Fibroblast of lung (primary cell): ENCODE measurements around the gene MMP11. TPM values are rescaled to one million over a fixed set of nuclear protein-coding genes. Genes with fewer than 3 reads are reported as not detected.

Source experiments
- DNase-seq, 2 donors: peaks; one replicate each; pipeline versions ENCODE4 v3.0.0 to v3.0.0-alpha.2; 2010; ENCODE audit warnings: low read depth in 2 of 2
- H2AFZ ChIP-seq: 2 replicates; pipeline ENCODE4 v1.5.1; 2012; ENCODE audit warnings: low read length, control low read depth, inconsistent platforms
- H3K27ac ChIP-seq: 2 replicates; pipeline ENCODE4 v1.5.1; 2011; ENCODE audit warnings: low read length, control low read depth; ENCODE audit not compliant: insufficient read depth
- H3K27me3 ChIP-seq: 2 replicates; pipeline ENCODE4 v1.5.1; 2011; ENCODE audit warnings: mild to moderate bottlenecking, low read length; ENCODE audit not compliant: control insufficient read depth, insufficient read depth
- H3K36me3 ChIP-seq: 2 replicates; pipeline ENCODE4 v1.5.1; 2011; ENCODE audit warnings: low read length; ENCODE audit not compliant: control insufficient read depth, insufficient read depth
- H3K4me1 ChIP-seq: 2 replicates; pipeline ENCODE4 v1.5.1; 2011; ENCODE audit warnings: low read length; ENCODE audit not compliant: control insufficient read depth, insufficient read depth; ENCODE audit errors: extremely low read depth
- H3K4me2 ChIP-seq: 2 replicates; pipeline ENCODE4 v1.5.1; 2011; ENCODE audit warnings: low read length, control low read depth; ENCODE audit not compliant: insufficient read depth; ENCODE audit errors: extremely low read depth
- H3K4me3 ChIP-seq, 4 experiments: fragments of 200-600 bp in 1 of 4; sonication (generic) in 1 of 4; replicated peaks in 1 of 4; 2 replicates each; pipeline ENCODE4 v1.5.1; 2011 to 2016; ENCODE audit warnings: low read length in 4 of 4, low read depth in 3 of 4, mild to moderate bottlenecking in 3 of 4, control low read depth in 2 of 4, inconsistent platforms in 1 of 4, mixed read lengths in 1 of 4; ENCODE audit not compliant: insufficient read depth in 1 of 4; ENCODE audit errors: control extremely low read depth in 1 of 4
- H3K79me2 ChIP-seq: 2 replicates; pipeline ENCODE4 v1.5.1; 2012; ENCODE audit warnings: mild to moderate bottlenecking, low read length, inconsistent platforms; ENCODE audit not compliant: control insufficient read depth, insufficient read depth
- H3K9ac ChIP-seq: 2 replicates; pipeline ENCODE4 v1.5.1; 2011; ENCODE audit warnings: mild to moderate bottlenecking, low read length, control low read depth; ENCODE audit not compliant: insufficient read depth
- H3K9me3 ChIP-seq: 2 replicates; pipeline ENCODE4 v1.5.1; 2012; ENCODE audit warnings: low read depth, low read length; ENCODE audit not compliant: control insufficient read depth, insufficient read depth
- H4K20me1 ChIP-seq: 2 replicates; pipeline ENCODE4 v1.5.1; 2011; ENCODE audit warnings: low read length; ENCODE audit not compliant: control insufficient read depth, insufficient read depth; ENCODE audit errors: extremely low read depth
- CTCF ChIP-seq, 2 donors: IDR thresholded peaks in 1 of 2; conservative IDR thresholded peaks in 1 of 2; 1 replicate in 1 of 2; 2 replicates in 1 of 2; pipeline ENCODE4 v1.5.1; 2011 to 2012; ENCODE audit warnings: low read length in 2 of 2, control low read depth in 1 of 2, inconsistent platforms in 1 of 2, low read depth in 1 of 2, mild to moderate bottlenecking in 1 of 2
- EZH2 ChIP-seq: IDR thresholded peaks from 2 replicates; pipeline ENCODE4 v1.5.1; 2012; ENCODE audit warnings: low read length, control low read depth, mild to moderate bottlenecking; ENCODE audit errors: missing control alignments
- polyA plus RNA-seq, 2 donors: library from polyadenylated mRNA; depleted of rRNA in 1 of 2; stranded (reverse) in 1 of 2; unstranded in 1 of 2; fragments of >200 nt; gene quantifications; 2 replicates each; pipeline ENCODE4 v1.2.1, GENCODE V29; 2011 to 2012; ENCODE audit warnings: missing spikeins in 1 of 2
- total RNA-seq: library from RNA; depleted of rRNA; stranded (reverse); fragments of >200 nt; gene quantifications from 2 replicates; pipeline ENCODE4 v1.2.1, GENCODE V29; 2014

Gene MMP11
- total and polyA plus RNA-seq, 2 donors (not counting 1 experiment from before 2014, with no cell fraction given), result 4.5 to 8.8 TPM

GRCh38 chr22:23825246-23825905, 52.7 kb downstream of the MMP11 start:
- peaks cover 4% of the 10 kb centered on the region for H3K4me1 ChIP-seq
- H3K4me3 ChIP-seq, result no peak overlapping the region
- no peaks in the 10 kb centered on the region for H3K79me2 ChIP-seq
- H3K27me3 ChIP-seq, result no peaks in the 10 kb centered on the region
- H2AFZ ChIP-seq, result no peak overlapping the region
- peaks cover 28% of the 10 kb centered on the region for H3K36me3 ChIP-seq
- no peak overlapping the region for H3K9ac ChIP-seq
- no peak for DNase-seq
- H4K20me1 ChIP-seq, result no peaks in the 10 kb centered on the region
- TF ChIP-seq CTCF (conservative IDR thresholded peaks at IDR 0.05 in 1 of 2, IDR thresholded peaks at IDR 0.05 in 1 of 2; ENCODE audit: low read depth in 1 of 2, low read length in 2 of 2) (no peak), EZH2 (no peak)
- H3K9me3 ChIP-seq, result no peaks in the 10 kb centered on the region
- H3K27ac ChIP-seq, result peak overlapping the region; percentile 40
- H3K4me2 ChIP-seq, result no peak overlapping the region

DNA sequence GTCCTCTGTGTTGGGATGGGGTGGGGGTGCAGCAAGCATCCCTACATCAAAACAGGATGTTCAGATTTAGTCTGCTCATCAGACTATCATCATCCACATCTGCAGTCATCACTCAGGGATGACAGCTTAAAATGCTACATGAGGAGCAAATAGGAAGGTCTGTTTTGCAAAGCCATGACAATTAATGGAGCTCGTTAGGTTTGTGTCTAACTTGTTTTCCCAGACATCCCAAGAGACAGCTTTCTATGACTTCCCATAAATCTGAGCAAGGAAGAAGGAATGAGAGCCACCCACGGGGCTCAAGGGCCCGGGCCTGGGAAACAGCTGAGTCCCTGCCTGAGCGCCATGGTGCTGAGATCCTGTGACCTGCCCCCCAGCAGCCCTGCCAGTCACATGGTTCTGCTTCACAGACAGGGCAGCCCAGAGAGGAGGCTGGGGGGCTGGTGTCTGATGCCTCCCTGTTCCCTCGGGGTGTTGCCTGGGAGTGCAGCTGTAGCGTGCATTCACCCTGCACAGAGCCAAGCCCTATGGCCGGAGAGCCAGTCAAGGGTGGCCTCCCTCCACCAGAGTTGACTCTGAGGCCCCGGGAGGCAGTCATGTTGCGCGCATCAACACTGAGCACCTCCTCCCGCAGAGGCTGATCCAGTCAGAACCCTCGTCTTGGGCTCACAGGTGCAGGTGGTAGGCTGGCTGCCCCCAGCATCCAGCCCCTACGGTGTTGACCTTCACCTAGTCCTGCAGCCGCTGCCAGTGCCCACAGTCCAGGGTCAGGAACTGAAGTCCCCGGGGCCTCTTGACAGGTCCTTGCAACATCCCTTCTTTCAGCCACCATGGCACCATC, 54.1 kb downstream of the MMP11 start:
- Histone ChIP-seq H3K4me1 (peaks cover 4% of the 10 kb centered on the region), H2AFZ (no peak overlapping the region), H3K27me3 (no peaks in the 10 kb centered on the region), H3K4me2 (no peak overlapping the region), H3K36me3 (peaks cover 28% of the 10 kb centered on the region), H3K9me3 (no peaks in the 10 kb centered on the region), H3K9ac (no peak overlapping the region), H3K27ac (peak overlapping the region; percentile 61), H4K20me1 (no peaks in the 10 kb centered on the region), H3K79me2 (peaks cover 6% of the 10 kb centered on the region), H3K4me3 (no peak overlapping the region)
- DNase-seq, result peak in 1 of 2 donors; percentile 20
- no peak for TF ChIP-seq EZH2
- no peak for TF ChIP-seq CTCF (conservative IDR thresholded peaks at IDR 0.05 in 1 of 2, IDR thresholded peaks at IDR 0.05 in 1 of 2; ENCODE audit: low read depth in 1 of 2, low read length in 2 of 2)

- no peak overlapping the region for H3K4me2 ChIP-seq
- no peaks in the 10 kb centered on the region for H3K9me3 ChIP-seq
- DNase-seq, result no peak
- H3K9ac ChIP-seq, result no peak overlapping the region
- H3K4me3 ChIP-seq, result no peak overlapping the region
- peaks cover 8% of the 10 kb centered on the region for H3K79me2 ChIP-seq
- H2AFZ ChIP-seq, result no peak overlapping the region
- peaks cover 30% of the 10 kb centered on the region for H3K36me3 ChIP-seq
- peaks cover 4% of the 10 kb centered on the region for H3K4me1 ChIP-seq
- H4K20me1 ChIP-seq, result no peaks in the 10 kb centered on the region
- no peak for TF ChIP-seq EZH2
- TF ChIP-seq CTCF (conservative IDR thresholded peaks at IDR 0.05 in 1 of 2, IDR thresholded peaks at IDR 0.05 in 1 of 2; ENCODE audit: low read depth in 1 of 2, low read length in 2 of 2), result no peak
- H3K27ac ChIP-seq, result peak overlapping the region; percentile 61
- H3K27me3 ChIP-seq, result no peaks in the 10 kb centered on the region
These were observed 54.8 kb downstream of the MMP11 start for GRCh38 chr22:23827351-23827995.
